ENCODE results near the gene SLC9A7.
"Not testable (repeated sequence)": the region's sequence is repeated elsewhere in the genome, so short reads cannot be mapped to it uniquely, and the experiment has no call there.

The SLC9A7 gene

DNA sequence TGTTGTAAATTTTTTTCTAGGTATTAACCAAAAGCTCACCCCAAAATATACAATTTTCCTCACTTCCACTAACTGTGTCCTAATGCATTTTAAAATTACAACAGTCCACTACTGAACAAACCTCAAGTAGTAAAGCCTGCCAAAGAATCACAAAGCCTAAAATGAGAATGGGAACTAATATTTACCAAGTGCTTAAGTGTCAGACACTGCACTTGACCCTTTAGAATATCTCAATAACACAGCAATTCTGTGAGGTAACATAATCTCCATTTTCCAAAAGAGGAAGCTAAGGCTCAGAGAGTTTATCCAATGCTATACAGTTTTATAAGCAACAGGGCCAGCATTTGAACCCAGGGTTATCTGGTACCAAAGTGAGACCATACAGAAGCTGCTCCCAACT is 4.9 kb downstream of the SLC9A7 start:
- DNase-seq, result peak in 1 of 2 donors; percentile 22

DNA sequence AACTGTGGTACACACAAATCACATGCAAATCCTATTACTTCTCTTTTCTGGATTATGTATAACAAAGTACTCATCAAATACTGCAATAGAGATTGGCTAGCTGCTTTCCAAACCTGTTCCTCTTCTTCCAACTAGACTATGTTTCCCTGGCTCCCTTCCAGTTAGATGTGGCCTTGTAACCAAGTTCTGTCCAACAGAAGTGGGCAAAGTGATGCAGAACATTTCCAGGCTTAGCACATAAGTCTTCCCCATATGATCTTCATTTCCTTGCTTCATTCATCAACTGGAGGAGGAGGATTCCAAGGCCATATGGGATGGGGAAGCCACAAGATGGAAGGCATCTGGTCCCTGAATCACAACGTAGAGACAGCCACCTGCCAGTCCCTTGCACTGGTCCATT is 8.0 kb downstream of the SLC9A7 start:
- DNase-seq, result peak; percentile 52 to 81

DNA sequence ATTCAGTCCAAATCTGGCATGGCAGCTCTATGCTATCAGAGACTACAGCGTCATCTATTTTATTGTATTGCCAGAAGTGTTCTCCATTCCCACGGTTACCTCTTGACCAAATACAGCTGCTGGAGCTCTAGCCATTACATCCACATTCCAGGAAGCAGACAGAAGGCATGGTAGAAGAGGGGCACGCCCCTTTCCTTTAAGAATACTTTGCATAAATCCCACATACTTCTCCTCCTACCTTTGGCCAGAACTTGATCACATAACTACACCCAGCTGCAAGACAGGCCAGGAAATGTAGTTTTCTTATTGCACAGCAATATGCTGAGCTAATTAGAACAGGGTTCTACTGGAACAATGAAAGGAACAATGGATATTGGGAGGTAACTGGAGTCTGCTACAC is 14.9 kb downstream of the SLC9A7 start:
- DNase-seq, result no peak

DNA sequence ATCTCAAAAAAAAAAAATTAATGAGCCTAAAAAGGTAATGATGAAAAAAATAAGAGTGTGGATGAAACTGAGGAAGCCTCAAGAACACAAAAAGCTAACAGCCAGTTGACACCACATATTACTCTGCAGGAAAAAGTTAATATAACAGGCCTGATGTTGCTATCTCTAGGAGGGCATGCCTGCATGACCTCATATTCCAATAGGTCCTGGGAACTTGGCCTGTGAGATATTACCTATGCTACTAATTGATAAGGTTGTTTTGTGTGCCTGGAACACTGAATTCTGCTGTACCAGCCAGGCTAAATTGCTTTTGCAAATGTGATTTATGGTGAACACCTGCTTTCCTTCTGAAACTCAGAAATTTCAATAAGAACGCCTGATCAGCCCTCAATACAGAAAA is 15.9 kb downstream of the SLC9A7 start:
- no peak for DNase-seq

DNA sequence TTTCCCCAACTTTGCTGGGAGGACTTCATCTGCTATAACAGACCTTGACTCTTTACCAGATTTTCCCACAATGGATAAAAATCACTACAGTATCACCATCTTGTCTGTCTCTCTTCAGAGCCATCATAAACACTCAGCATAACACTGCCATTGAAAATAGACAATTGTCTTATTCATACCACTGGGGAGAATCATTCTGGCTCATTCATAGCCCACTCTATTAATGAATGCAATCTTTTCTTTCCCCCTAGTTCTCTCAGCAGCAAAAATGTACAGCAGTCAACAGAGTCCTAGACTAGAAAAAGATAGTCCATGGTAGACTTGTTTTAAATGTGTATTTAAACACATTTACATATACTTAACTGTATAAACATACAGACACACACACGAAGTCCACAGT is 19.2 kb downstream of the SLC9A7 start:
- no peak for DNase-seq

DNA sequence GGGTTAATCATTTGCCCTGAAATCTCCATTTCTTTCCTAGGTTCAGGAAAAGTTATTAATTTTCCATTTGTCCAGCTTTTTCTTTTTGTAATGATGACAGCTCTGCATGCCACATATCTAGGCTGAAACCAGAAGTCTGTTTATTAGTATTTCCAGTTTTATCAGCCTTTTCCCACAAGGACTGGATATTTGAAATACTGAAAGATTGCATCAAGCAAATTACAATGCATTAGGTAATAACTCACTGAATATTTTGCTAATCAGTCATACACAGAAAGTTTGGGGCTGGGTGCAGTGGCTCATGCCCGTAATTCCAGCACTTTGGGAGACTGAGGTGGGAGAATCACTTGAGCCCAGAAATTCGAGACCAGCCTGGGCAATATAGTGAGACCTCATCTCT is 21.5 kb downstream of the SLC9A7 start:
- no peak for DNase-seq

DNA sequence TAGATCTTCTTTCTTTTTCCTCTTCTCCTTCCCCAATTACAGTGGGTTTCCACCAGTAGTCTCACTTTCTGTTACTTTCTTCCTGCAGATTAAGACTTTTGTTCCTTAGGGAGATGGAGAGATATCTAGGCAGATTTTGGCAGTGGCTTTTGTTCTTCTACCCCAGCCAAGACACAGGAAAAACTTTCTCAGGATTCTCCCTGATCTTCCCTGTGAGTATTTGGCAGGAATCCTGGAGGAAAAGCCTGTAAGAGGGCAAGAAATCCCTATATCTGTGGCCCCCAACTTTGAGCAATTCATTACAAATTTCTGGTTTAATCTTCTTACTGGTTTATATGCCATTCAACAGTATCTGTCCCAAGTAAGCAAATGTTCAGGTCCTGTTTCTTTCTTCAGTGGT is 21.9 kb downstream of the SLC9A7 start:
- no peak for DNase-seq

DNA sequence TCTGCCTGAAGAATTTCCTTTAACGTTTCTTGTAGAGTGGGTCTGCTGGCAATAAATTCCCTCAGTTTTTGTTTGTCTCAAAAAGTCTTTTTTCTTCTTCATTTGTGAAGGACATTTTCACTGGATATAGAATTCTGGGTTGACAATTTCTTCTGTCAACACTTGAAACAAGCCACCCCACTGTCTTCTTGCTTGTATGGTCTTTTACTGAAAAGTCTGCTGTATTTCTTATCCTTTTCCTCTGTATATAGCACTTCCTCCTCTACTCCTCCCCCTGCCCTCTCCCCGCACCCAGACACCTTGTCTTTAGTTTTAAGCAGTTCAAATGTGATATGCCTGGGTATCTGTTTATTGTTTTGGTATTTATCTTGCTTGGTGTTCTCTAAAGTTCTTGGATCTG is 23.3 kb downstream of the SLC9A7 start:
- no peak for DNase-seq

DNA sequence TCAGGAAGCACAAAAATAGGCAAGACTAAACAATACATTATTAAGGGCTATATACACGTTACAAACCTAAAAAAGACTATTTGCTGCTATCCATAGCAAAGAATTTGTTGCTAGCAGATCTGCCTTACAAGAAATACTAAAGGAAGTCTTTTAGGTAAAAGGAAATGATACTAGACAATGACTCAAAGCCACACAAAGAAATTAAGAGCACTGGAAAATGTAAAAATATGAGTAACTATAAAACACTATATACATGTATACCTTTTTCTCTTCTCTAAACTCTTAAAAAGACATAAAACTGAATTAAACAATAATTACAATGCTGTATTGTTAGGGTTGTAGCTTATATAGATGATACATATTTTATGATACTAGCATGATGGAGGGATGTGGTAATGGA is 25.7 kb downstream of the SLC9A7 start:
- no peak for DNase-seq

DNA sequence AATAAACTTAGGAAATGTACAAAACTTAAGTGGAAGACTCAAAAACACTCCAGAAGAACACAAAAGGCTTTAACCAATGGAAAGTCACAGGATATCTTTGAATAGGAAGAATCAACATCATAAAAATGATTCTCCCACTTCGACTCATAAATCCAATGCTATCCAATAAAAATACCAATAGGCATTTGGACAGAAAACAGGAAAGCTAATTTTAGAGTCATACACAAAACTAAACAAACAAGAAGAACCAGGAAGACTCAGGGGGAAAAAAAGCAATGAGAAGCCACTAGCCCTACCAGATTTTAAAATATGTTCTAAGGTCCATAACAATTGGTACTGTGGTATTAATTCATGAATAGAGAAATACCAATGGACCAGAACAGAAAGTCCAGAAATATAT is 28.2 kb downstream of the SLC9A7 start:
- no peak for DNase-seq

DNA sequence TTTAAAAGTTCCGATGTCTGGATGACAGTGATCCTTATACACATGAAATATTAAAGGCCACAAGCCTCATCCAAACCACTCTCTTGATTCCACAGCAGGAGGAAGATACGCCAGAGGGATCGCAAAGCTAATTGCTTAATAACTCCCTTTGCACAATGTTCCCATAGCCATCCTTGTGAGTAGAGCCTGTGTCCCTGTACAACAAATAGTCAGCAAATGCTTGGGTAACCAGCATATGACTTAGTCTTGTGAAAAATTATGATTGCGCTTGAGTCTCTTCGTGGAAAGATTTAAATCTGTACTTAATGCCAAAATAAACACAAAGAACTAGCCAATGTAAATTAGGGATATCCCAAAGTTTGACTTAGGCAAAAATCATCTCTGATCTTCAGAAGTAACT is 31.5 kb downstream of the SLC9A7 start:
- DNase-seq, result peak; percentile 24 to 77

DNA sequence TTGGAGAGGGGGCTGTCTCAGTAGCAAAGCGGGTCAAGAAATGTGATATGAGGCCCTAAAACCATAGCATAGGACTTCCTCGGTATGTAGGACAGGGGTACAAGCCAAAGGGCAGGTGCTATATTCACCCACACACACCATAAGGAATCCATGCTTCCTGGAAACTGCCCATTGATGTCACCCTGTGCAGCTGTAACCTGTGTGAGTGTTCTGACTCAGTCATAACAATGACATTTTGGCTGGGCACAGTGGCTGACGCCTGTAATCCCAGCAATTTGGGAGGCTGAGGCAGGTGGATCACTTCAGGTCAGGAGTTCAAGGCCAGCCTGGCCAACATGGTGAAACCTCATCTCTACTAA is 35.4 kb downstream of the SLC9A7 start:
- not testable (repeated sequence) for DNase-seq

DNA sequence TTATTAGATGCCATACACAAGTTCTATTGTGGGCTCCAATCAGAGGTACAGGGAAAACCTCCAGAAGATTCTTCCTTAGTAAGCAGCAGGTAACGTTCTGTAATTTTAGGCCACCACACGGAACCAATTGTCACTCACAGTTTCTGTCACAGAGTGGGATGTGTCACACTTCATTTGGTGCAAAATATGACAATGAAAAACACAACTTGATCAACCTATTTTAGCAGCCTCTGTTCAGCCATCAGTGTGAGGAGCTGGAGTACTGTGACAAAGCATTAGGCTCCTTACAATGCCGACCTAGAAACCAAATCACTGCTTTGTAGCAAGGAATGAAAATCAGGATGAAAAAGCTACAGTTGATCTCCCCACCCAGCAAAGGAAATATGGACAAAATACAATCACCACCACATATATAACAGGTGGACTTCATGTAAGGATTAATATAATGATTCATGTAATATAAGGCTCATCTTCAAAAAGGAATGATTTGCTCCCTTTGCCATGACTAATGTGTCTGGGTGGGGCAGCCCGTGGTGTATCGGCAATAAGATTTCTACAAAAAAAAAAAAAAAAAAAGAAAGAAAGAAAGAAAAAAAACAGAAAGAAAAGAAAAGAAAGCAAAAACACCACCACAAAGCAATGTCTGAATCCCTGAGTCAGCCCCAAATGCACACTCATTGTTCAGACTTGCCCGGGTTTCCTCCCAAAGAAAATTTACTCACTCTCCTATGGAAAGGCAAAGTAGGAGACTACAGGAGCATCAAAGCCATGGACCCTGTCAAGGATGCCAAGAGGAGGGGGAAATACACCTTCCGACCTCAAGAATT is 36.0 kb downstream of the SLC9A7 start:
- DNase-seq, result no peak

DNA sequence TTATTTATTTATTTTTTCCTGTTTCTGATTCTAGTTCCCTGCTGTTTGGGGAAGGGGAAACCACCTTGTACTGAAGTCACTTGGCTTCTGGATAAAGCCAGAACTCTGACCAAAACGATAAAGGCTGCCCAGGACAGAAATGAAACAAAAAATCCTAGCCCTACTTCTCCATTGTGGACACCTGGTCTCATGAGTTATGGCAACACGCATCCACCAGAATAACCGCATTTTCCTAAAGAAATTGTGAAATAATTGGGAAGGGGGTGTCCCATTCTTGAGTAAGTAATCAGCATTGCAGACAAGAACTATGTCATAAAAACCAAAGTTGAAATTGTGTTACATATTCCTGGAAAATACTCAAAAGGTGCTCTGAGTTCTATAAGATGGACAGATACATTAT is 42.1 kb downstream of the SLC9A7 start:
- peak; percentile 13 to 68 for DNase-seq

DNA sequence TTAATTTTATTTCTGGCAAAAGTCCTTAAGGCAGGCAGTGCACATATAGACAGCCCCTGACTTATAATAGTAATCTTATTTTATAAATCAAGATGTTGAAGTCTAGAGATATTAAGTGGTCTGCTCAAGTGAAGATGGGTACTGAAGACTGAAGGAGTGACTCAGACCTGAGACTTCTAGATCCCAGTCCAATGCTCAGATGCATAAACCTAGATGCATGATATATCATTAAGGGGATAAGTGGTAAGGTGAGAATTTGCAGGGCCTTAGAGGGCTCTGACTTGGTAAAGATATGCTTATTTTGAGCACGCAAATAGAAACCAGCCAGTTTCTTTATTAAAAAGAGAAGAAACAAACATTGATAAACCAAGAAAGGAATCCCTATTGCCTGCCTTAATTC is 42.9 kb downstream of the SLC9A7 start:
- no peak for DNase-seq

DNA sequence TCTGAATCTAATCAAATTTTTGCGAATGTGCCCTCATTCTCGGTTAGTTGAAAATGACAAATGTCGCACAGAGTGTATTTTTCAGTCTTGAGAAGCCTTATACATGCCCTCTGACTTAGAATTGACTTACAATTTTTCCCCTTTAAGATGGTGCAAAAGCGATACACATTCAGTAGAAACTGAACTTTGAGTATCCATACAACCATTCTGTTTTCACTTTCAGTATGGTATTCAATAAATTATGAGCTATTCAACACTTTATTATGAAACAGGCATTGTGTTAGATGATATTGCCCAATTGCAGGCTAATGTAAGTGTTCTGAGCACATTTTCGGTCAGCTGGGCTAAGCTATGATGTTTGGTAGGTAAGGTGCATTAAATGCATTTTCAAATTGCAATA is 43.4 kb downstream of the SLC9A7 start:
- DNase-seq, result peak; percentile 54 to 69

DNA sequence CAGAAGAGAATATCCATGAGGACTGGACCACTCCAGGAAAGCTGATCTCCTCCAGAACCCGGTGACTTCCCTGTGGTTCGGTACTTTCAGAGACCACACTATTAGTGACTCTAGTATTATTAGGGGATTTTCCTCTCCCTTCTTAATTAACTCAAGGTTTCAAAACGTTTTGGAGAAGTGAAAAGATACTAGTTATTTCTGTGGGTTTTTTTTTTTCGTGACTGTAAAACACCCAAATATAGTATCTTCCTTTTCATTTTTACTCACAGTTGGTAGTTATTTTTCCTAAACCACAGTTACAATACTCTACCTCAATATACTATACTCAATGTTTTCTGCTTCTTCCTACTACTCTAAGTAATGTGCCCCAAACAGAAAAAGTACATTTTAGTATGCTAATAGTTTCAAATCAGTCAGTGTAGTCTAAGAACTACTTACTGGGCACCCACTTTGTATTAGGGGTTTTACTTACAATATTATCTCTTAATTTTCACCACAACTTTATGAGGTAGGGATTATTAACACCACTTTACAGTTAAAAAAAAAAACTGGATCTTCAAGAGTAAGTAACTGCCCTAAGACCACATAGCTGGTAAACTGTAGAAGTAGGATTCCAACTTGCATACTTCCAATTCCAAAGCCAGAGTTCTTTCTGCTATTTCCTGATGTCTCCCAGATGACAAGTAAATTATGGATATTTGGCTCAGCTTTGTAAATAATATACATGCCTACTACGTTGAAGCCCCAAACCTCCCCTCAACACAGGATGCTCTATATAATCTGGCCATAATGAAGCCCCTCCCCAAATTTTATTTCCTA is 45.0 kb downstream of the SLC9A7 start:
- DNase-seq, result peak; percentile 33 to 70

DNA sequence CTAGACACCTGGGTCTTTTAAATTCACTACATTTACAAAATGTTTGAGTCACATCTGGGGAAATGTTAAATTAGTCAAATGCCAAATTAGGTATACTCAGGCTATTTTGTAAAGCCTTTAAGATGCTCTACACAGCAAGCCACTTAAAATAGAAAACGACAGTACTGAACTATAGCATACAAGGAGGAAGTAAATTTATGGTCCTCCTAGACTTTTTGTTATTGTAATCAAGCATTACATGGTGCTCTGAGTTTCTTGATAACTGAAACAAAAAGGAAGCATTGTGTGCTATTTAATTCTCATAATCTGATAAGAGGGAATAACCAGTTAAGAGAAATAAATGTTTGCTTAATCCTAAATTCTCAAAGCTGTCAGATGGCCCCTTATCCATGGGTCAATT is 46.2 kb downstream of the SLC9A7 start:
- DNase-seq, result no peak

DNA sequence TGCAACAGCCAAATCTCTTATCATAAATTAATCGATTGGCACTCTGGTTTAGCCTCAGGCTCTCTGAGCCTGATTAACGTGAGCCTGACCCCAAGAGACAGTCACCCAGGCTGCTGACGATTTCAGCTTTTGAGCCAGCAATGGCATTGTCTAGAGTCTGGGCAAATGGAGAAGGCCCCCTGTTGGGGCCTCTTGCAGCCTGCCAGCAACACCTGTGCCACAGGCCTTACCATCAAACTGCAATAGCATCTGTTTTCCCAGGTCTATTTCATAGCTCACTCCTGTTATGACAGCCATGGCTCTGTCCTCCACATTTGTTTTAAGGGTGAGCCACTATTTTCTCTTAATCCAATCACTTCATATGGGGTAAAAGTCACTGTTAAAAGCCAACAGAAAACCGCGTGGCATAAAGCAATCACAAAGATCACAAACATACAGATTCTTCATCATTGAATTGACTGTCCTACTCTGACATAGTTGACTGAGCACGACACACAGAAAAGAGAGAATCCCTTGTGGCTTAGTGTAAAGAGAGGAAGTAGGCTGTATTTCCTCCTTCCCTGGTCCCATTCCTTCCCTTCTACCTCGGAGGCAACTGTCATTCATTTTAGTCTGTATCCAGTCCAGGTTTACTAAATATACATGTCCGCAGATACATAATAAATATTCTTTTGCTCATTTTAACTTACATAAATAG is 47.8 kb downstream of the SLC9A7 start:
- DNase-seq, result peak; percentile 18 to 21

DNA sequence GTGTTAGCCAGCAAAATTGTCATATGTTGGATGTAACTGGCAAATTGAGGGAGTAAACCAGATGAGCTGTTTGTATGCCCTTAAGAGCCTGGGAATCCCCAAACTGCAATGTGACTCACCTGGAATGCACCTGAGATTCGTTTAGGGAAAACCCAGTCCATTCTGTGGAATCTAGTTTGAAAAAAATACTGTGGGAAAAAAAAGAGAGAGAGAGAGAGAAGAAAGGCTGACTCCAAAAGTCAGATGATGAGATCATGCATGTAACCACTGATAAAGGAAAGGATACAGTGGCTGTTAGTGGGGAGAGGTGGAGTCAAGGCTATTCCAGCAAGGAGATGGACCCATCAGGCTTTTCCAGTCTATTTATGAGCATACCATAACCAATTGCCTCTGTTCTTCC is 48.5 kb downstream of the SLC9A7 start:
- peak in 1 of 2 donors; percentile 21 for DNase-seq

DNA sequence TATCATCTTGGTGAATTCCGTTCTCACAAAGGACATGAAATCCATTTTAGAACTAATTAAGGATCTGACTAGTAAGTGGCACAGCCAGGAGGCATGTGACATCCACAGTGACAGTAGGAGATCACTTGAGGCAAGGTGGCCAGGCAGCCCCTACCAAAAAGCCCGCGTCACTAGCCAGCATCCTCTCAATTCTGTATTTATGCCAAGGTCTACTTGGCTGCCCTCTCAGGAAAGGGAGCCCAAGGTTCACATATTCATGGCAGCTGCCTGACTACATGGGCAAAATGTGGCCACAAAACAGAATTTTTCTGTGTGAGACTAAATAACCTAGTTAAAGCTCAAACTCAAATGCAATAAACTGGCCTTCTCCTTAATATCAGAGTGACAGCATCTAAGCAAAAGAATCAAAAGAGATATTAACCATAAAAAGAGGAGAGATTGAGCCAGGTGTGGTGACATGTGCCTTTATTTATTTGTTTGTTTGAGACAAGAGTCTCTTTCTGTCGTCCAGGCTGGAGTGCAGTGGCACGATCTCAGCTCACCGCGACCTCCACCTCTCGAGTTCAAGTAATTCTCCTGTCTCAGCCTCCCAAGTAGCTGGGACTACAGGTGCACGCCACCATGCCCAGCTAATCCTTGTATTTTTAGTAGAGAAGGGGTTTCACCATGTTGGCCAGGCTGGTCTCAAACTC is 51.5 kb downstream of the SLC9A7 start:
- DNase-seq, result no peak

DNA sequence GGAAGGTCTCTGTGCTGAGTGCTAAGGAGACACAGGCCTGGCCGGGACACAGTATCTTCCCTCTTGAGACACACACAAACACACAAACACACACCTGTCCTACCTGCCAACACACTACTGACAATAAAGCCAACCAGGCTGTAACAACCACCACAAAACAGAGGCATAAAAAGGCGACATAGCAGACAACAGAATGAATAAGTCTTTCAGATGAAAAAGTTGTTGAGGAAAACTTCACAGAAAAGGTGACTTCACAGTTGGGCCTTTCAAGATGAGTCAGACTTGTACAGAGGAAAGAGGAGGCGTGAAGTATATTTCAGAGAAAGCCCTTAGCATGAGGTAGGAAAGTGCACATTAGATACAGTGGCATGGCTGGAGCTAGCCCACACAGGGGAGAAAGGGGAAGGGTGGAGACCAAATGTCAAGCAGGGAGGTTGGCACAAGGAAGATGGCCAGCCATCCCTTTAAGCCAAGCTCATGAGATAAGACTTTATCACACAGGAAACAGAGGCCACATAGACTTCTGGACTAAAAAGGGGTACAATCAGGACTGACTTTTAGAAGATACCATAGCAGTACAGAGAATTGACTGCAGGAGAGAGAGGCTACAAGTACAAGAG is 54.0 kb downstream of the SLC9A7 start:
- DNase-seq, result peak; percentile 27 to 74

DNA sequence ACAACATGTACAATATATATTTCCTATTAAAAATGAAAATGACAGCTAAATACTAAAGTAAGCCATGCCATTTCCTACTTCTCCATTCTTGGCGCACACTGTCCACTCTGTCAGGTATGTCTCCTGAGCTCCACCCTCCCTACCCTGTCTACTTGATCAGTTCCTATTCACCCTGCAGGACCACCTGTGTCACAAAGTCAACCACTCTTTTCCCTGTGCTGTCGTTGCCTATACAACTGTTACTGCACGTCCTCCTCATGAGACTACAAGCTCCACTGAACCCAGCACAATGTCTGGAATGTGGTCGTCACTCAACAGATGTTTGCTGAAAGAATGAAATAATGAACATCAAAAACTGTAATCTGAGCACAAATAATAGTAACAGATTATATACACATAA is 54.9 kb downstream of the SLC9A7 start:
- no peak for DNase-seq

Measured in inflammatory macrophage treated with lipopolysaccharide for 1 hour (primary cell).